Cardiac fibroblast (primary cell): Measurements from ENCODE around the gene RPS6KA5.
"Not testable (repeated sequence)": the region's sequence is repeated elsewhere in the genome, so short reads cannot be mapped to it uniquely, and the experiment has no call there.

Experiments
- DNase-seq, 2 donors: peaks; one replicate each; pipeline versions ENCODE4 v3.0.0 to v3.0.0-alpha.2; 2010; ENCODE audit warnings: low read depth in 2 of 2
- H3K4me3 ChIP-seq, 2 donors: replicated peaks in 1 of 2; 1 replicate in 1 of 2; 2 replicates in 1 of 2; pipeline ENCODE4 v1.5.1; 2011; ENCODE audit warnings: low read depth in 2 of 2, low read length in 2 of 2, mild to moderate bottlenecking in 2 of 2, moderate library complexity in 1 of 2
- TF ChIP-seq, protein P1 (sequence below): IDR thresholded peaks from one replicate; pipeline ENCODE4 v1.5.1; 2011; ENCODE audit warnings: low read depth, mild to moderate bottlenecking, low read length, inconsistent platforms

Gene RPS6KA5

DNA sequence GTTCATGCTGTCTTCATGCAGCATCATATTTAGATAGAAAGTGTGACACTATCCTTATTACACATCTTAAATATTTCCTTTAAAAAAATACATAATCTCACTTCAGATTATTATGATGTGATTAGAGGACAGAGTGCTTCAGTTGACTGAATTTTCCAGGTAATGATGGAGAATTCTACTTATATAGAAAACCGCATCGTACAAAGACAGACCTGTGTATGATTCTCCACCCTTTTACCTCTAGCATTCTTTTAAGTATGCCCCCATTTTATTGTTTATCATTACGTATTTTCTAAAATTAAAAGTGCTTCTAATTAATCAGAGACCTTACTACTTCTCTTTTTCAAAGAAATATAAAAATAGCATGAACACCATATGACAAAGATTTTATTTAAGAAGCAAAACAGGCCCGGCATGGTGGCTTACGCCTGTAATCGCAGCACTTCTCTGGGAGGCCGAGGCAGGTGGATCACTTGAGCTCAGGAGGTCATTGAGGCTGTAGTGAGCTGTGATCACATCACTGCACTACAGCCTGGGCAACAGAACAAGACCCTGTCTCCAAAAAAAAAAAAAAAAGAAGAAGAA is 13.9 kb downstream of the RPS6KA5 start:
- DNase-seq, result no peak
- TF ChIP-seq, protein P1, sequence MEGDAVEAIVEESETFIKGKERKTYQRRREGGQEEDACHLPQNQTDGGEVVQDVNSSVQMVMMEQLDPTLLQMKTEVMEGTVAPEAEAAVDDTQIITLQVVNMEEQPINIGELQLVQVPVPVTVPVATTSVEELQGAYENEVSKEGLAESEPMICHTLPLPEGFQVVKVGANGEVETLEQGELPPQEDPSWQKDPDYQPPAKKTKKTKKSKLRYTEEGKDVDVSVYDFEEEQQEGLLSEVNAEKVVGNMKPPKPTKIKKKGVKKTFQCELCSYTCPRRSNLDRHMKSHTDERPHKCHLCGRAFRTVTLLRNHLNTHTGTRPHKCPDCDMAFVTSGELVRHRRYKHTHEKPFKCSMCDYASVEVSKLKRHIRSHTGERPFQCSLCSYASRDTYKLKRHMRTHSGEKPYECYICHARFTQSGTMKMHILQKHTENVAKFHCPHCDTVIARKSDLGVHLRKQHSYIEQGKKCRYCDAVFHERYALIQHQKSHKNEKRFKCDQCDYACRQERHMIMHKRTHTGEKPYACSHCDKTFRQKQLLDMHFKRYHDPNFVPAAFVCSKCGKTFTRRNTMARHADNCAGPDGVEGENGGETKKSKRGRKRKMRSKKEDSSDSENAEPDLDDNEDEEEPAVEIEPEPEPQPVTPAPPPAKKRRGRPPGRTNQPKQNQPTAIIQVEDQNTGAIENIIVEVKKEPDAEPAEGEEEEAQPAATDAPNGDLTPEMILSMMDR, result no peak
- H3K4me3 ChIP-seq, result no peak overlapping the region

DNA sequence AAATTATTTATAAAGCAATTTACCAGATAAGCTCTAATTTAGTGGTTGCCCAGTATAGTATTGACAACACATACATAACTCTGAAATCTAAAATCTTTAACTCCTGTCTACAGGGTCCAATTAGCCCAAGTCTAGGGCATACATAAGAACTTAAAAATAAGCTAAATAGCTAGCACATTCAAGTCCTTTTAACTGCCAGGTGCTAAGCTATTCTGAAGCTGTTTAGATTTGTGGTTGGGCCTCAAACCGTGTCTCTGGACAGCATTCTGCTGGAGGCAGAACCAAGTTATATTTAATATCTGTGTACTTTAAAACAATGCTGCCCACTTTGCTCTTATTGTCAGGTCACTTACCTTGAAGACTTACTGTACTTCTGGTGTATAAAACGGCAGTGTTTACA is 19.0 kb downstream of the RPS6KA5 start:
- TF ChIP-seq, protein P1, result no peak
- no peak overlapping the region for H3K4me3 ChIP-seq
- DNase-seq, result no peak

DNA sequence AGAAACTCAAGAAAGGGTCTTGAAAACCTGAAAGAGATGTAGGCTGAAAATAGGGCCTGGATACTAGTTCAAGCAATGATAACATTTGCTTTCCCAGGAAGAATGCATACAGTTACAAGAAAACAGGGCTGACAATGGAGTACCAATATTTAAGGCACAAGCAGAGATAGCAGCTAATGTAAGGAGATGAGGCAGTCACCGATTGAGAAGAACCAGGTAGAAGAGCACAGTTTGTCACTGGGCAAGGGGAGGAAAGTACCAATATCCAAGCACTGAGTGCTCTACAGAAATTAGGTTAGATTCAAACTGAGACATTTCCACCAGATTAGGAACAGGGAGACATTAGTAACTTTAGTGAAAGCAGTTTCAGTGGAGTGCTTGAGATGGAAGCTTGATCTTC is 19.9 kb downstream of the RPS6KA5 start:
- TF ChIP-seq, protein P1, result no peak
- H3K4me3 ChIP-seq, result no peak overlapping the region
- no peak for DNase-seq

DNA sequence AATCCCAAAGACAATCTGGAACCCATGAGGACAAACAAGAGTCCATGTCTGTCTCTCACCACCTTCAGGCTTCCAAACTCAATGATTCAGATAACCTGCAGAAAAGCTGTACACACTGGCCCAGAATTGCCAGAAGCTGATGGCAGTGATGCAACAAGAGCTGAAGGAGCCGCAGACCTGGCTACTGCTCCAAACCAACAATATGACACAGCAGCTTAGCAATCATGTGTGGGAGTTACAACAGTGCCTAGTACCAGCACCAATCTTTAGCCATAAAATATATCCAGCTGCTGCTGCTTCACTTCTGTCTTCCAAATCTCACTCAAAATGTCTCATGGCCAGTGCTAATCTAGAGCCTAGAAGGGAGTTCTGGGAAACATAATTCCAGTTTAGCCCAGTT is 22.0 kb downstream of the RPS6KA5 start:
- TF ChIP-seq, protein P1, result no peak
- no peak overlapping the region for H3K4me3 ChIP-seq
- DNase-seq, result peak; percentile 44 to 71

DNA sequence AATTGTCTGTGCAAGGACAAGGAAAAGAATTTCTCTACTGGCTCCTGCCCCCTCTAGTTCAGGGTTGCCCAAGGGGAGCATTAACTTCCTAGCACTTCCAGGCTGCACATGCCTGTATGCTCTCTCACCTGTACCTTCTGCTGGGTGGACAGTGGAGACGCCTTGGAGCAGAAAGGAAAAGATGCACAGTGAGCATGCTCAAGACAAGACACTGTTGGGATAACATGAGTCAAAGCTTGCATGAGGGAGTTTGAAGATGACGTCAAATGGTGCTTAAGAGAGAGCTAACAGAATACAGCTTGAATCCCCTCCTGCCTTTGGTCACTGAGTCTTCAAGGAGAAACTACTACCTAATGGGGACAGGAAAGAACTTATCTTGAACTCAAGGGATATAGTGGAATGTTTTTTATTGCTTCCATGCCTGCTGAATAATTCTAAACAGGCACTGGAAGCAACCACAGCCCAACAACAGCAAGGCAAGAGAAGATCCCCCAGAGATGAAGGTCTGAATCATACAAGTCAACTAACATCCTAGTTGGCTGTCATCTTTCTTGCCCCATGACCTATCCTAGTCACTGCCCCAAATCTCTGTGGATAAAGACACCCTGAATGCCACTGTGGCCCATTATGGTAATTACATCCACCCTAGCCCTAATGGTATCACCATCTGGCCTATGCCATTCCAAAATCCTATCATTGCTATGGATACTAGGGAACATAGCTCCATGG is 23.5 kb downstream of the RPS6KA5 start:
- TF ChIP-seq, protein P1, result no peak

DNA sequence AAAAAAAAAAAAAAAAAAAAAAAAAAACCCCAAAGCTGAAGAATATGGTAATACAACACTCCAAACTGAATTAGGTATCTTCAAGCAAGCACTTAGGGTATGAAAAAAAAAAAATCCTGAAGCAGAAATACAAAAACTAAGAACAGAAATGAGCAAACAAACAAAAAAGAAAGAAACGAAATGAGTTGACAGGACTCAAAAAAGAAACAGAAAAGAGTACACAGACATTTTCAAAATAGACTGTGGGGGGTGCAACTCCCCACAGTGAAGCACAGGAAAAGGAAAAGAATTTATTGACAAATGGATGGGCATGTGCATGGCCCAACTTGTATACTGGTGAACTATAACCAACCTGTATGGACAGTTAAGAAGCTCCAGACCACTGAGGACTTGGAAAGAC is 24.6 kb downstream of the RPS6KA5 start:
- TF ChIP-seq, protein P1, result no peak
- no peak overlapping the region for H3K4me3 ChIP-seq
- DNase-seq, result no peak

More for the DNA sequence above, 23.5 kb downstream of the RPS6KA5 start:
- H3K4me3 ChIP-seq, result no peak overlapping the region
- no peak for DNase-seq

DNA sequence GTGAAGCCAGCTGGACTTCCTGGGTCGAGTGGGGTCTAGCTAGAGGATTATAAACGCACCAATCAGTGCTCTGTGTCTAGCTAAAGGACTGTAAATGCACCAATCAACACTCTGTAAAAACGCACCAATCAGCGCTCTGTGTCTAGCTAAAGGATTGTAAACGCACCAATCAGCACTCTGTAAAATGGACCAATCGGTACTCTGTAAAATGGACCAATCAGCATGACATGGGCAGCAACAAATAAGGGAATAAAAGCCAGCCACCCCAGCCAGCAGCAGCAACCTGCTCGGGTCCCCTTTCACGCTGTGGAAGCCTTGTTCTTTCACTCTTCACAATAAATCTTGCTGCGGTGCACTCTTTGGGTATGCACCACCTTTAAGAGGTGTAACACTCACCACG is 26.1 kb downstream of the RPS6KA5 start:
- not testable (repeated sequence) for DNase-seq, H3K4me3 ChIP-seq
